ENCODE results near the gene PLAU.

PLAU gene

DNA sequence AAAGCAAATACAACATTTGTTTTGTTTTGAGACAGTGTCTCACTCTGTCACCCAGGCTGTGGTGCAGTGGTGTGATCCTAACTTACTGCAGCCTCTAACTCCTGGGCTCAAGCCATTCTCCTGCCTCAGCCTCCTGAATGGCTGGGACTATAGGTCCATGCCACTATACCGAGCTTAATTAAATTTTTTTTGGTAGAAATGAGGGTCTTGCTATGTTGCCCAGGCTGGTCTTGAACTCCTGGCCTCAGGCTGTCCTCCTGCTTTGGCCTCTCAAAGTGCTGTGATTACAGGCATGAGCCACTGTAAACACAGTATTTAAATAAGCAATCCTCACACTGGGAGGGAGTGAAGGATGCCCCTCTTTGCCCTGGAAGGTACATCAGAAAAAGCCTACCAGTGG, 32.6 kb upstream of the PLAU start:
- TF ChIP-seq, protein P1, sequence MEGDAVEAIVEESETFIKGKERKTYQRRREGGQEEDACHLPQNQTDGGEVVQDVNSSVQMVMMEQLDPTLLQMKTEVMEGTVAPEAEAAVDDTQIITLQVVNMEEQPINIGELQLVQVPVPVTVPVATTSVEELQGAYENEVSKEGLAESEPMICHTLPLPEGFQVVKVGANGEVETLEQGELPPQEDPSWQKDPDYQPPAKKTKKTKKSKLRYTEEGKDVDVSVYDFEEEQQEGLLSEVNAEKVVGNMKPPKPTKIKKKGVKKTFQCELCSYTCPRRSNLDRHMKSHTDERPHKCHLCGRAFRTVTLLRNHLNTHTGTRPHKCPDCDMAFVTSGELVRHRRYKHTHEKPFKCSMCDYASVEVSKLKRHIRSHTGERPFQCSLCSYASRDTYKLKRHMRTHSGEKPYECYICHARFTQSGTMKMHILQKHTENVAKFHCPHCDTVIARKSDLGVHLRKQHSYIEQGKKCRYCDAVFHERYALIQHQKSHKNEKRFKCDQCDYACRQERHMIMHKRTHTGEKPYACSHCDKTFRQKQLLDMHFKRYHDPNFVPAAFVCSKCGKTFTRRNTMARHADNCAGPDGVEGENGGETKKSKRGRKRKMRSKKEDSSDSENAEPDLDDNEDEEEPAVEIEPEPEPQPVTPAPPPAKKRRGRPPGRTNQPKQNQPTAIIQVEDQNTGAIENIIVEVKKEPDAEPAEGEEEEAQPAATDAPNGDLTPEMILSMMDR (conservative IDR thresholded peaks at IDR 0.05; ENCODE audit: low read depth, low read length): no peak
- no peak overlapping the region for H3K4me3 ChIP-seq (IDR thresholded peaks at IDR 0.05; ENCODE audit: insufficient read depth, low read depth, low read length)
- H3K4me1 ChIP-seq (ENCODE audit: low read depth, poor library complexity, severe bottlenecking): peaks cover 12% of the 10 kb centered on the region
- H2AFZ ChIP-seq (ENCODE audit: low read depth): no peak overlapping the region
- no peaks in the 10 kb centered on the region for H4K20me1 ChIP-seq (ENCODE audit: insufficient read depth)
- H3K79me2 ChIP-seq (ENCODE audit: insufficient read depth, low read depth): peaks cover under 1% of the 10 kb centered on the region; the same call in 1 of the 2 replicates
- no peak overlapping the region for H3K4me2 ChIP-seq
- no peaks in the 10 kb centered on the region for H3K27me3 ChIP-seq (ENCODE audit: insufficient read depth, low read depth)
- H3K27ac ChIP-seq: no peak overlapping the region
- H3K9ac ChIP-seq: no peak overlapping the region
- no peaks in the 10 kb centered on the region for H3K36me3 ChIP-seq (ENCODE audit: insufficient read depth)

DNA sequence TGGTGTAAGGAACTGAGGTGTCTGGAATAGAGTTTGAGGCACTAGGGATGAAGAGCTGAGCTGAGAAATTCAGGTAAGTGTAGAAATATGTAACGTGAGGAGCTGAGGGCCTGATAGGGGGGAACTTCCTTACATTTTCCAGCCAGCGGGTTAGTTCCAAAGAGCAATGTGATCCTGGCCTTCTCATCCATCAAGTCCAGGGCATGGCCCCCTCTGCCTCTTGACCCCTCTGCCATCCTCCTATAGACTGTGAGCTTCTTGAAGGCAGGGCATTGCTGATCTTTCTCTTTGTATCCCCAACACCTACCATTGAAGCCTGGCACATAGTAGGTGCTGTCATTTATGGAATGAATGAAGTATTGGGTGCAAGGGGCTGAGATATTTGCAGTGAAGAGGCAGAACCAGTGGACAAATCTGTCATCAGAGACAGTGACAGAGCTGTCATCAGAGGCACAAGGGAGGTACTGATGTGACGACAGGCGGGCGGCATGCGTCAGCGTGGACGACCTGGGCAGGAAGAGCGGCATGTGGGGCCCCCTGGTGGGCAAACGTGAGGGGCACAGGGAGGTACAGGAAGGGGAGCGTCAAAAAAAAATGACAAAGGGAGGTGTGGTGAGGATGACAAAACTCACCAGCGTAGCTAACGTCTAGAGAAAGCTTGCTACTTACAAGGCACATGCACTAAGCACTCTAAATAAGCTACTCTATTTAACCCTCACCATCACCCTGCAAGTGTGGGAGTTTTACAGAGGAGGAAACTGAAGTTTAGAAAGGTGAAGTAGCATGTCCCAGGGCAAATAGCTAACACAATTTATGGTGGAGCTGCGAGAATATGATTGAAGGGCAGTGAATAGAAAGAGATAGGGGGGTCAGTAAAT, 31.4 kb upstream of the PLAU start:
- H3K4me3 ChIP-seq (IDR thresholded peaks at IDR 0.05; ENCODE audit: insufficient read depth, low read depth, low read length): no peak overlapping the region
- H3K4me2 ChIP-seq: no peak overlapping the region
- TF ChIP-seq, protein P1 (conservative IDR thresholded peaks at IDR 0.05; ENCODE audit: low read depth, low read length): peak; percentile 93
- H3K79me2 ChIP-seq (ENCODE audit: insufficient read depth, low read depth): no peaks in the 10 kb centered on the region
- peak overlapping the region; percentile 19; the same call in 1 of the 2 replicates for H2AFZ ChIP-seq (ENCODE audit: low read depth)
- H3K27ac ChIP-seq: no peak overlapping the region
- H3K27me3 ChIP-seq (ENCODE audit: insufficient read depth, low read depth): no peaks in the 10 kb centered on the region
- H4K20me1 ChIP-seq (ENCODE audit: insufficient read depth): no peaks in the 10 kb centered on the region
- no peak overlapping the region for H3K9ac ChIP-seq
- H3K4me1 ChIP-seq (ENCODE audit: low read depth, poor library complexity, severe bottlenecking): peaks cover 12% of the 10 kb centered on the region
- H3K36me3 ChIP-seq (ENCODE audit: insufficient read depth): no peaks in the 10 kb centered on the region

DNA sequence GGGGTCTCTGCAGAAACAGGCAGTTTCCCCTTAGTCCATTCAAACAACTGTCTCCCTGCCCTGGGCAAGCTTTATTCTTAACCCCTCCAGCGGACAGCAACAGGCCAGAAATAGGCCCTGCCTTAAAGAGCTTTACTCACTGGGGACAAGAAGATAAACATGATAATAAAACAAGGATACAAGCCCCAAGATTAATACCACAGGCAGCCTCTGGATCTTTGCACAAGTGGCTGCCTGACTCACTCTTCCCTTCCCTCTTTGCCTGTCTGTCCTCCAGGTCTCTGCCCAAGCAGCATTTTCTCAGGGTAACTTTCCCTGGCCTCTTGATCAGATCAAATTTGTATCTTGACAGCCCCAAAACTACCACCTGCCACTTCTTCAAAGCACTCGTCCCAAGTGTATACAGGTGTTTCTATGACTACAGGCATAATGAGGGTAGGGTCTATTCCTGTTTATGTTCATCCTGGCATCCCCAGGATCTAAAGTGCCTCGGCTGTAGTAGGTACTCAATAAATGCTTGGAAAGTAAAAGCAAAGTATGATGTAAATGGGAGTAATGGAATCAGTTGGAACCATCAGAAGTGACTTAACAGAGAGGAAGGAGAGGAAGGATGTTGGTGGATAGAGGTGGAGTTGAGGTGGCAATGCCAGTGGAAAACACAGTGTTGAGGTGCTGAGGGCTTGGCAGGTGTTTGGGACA, 29.6 kb upstream of the PLAU start:
- no peak overlapping the region for H3K9ac ChIP-seq
- H3K79me2 ChIP-seq (ENCODE audit: insufficient read depth, low read depth): no peaks in the 10 kb centered on the region
- TF ChIP-seq, protein P1 (conservative IDR thresholded peaks at IDR 0.05; ENCODE audit: low read depth, low read length): no peak
- no peaks in the 10 kb centered on the region for H3K27me3 ChIP-seq (ENCODE audit: insufficient read depth, low read depth)
- H3K36me3 ChIP-seq (ENCODE audit: insufficient read depth): no peaks in the 10 kb centered on the region
- H3K4me1 ChIP-seq (ENCODE audit: low read depth, poor library complexity, severe bottlenecking): peaks cover 8% of the 10 kb centered on the region
- H3K4me2 ChIP-seq: no peak overlapping the region
- H4K20me1 ChIP-seq (ENCODE audit: insufficient read depth): no peaks in the 10 kb centered on the region
- H2AFZ ChIP-seq (ENCODE audit: low read depth): no peak overlapping the region
- no peak overlapping the region for H3K27ac ChIP-seq
- H3K4me3 ChIP-seq (IDR thresholded peaks at IDR 0.05; ENCODE audit: insufficient read depth, low read depth, low read length): no peak overlapping the region

- Histone ChIP-seq H2AFZ (ENCODE audit: low read depth) (no peak overlapping the region), H3K9ac (no peak overlapping the region), H3K27me3 (ENCODE audit: insufficient read depth, low read depth) (no peaks in the 10 kb centered on the region), H3K4me1 (ENCODE audit: low read depth, poor library complexity, severe bottlenecking) (peaks cover 13% of the 10 kb centered on the region), H4K20me1 (ENCODE audit: insufficient read depth) (no peaks in the 10 kb centered on the region), H3K4me2 (no peak overlapping the region), H3K79me2 (ENCODE audit: insufficient read depth, low read depth) (no peaks in the 10 kb centered on the region), H3K36me3 (ENCODE audit: insufficient read depth) (no peaks in the 10 kb centered on the region), H3K4me3 (IDR thresholded peaks at IDR 0.05; ENCODE audit: insufficient read depth, low read depth, low read length) (no peak overlapping the region), H3K27ac (no peak overlapping the region)
- TF ChIP-seq, protein P1 (conservative IDR thresholded peaks at IDR 0.05; ENCODE audit: low read depth, low read length): no peak
Observed at GRCh38 chr10:73884017-73884416, 26.9 kb upstream of the PLAU start.
